Activated CD4-positive, alpha-beta T cell treated with anti-CD3 and anti-CD28 coated beads for 4 hours (primary cell): Measurements from ENCODE around the gene SLC28A1.

Experiments used
- DNase-seq, 2 donors: peaks; one replicate each; pipeline ENCODE4 v3.0.0-alpha.2; 2020

The SLC28A1 gene

GRCh38 chr15:84886211-84886983 is 1.9 kb downstream of the SLC28A1 start:
- no peak for DNase-seq

- no peak for DNase-seq
Observed at GRCh38 chr15:84886984-84887299, 2.5 kb downstream of the SLC28A1 start.

GRCh38 chr15:84887938-84888337 is 3.5 kb downstream of the SLC28A1 start:
- DNase-seq, result no peak

- DNase-seq, result no peak
Observed at GRCh38 chr15:84888639-84889038, 4.2 kb downstream of the SLC28A1 start.

GRCh38 chr15:84889313-84889990 is 5.0 kb downstream of the SLC28A1 start:
- no peak for DNase-seq

- DNase-seq, result no peak
Observed at GRCh38 chr15:84889991-84890669, 5.7 kb downstream of the SLC28A1 start.

GRCh38 chr15:84890670-84891162 is 6.3 kb downstream of the SLC28A1 start:
- no peak for DNase-seq

- no peak for DNase-seq
Observed at GRCh38 chr15:84891339-84891738, 6.9 kb downstream of the SLC28A1 start.

- DNase-seq, result no peak
Observed at GRCh38 chr15:84892786-84893307, 8.4 kb downstream of the SLC28A1 start.

- DNase-seq, result no peak
Observed at GRCh38 chr15:84893607-84894006, 9.1 kb downstream of the SLC28A1 start.

GRCh38 chr15:84894736-84895425 is 10.4 kb downstream of the SLC28A1 start:
- no peak for DNase-seq

GRCh38 chr15:84898761-84899160 is 14.3 kb downstream of the SLC28A1 start:
- DNase-seq, result no peak

GRCh38 chr15:84899750-84900149 is 15.3 kb downstream of the SLC28A1 start:
- DNase-seq, result no peak

- DNase-seq, result no peak
Observed at GRCh38 chr15:84901540-84901939, 17.1 kb downstream of the SLC28A1 start.

- no peak for DNase-seq
Observed at GRCh38 chr15:84903751-84904150, 19.3 kb downstream of the SLC28A1 start.

- no peak for DNase-seq
Observed at GRCh38 chr15:84904419-84904818, 20.0 kb downstream of the SLC28A1 start.

- DNase-seq, result no peak
Observed at GRCh38 chr15:84905016-84905916, 20.8 kb downstream of the SLC28A1 start.

GRCh38 chr15:84907731-84908130 is 23.3 kb downstream of the SLC28A1 start:
- DNase-seq, result no peak

GRCh38 chr15:84908564-84908963 is 24.1 kb downstream of the SLC28A1 start:
- DNase-seq, result no peak

- no peak for DNase-seq
Observed at GRCh38 chr15:84909029-84909428, 24.6 kb downstream of the SLC28A1 start.

GRCh38 chr15:84909782-84910181 is 25.3 kb downstream of the SLC28A1 start:
- DNase-seq, result no peak
